ENCODE results near the gene DKKL1.

GRCh38 chr19:49415810-49416200 is 52.1 kb downstream of the DKKL1 start:
- TF ChIP-seq YY1 (IDR thresholded peaks at IDR 0.05; ENCODE audit: insufficient read depth, insufficient read length), result no peak
- no peak for TF ChIP-seq ZNF274 (IDR thresholded peaks at IDR 0.05; ENCODE audit: low read depth, low read length)
- no peak for TF ChIP-seq SUZ12 (IDR thresholded peaks at IDR 0.05; ENCODE audit: extremely low read depth, insufficient read depth, insufficient read length)
